Subcutaneous adipose tissue (tissue), 4 donors: ENCODE results near the gene FUT7. TPM values are rescaled to one million over a fixed set of nuclear protein-coding genes. Genes with fewer than 3 reads are reported as not detected.

Experiments
- CTCF ChIP-seq: fragments of 450-650 bp; IDR thresholded peaks from one replicate; pipeline ENCODE4 v1.5.1; 2016; ENCODE audit warnings: low read depth, mild to moderate bottlenecking, control low read depth, antibody characterized with exemption, moderate library complexity
- total RNA-seq, 4 donors: library from RNA; depleted of rRNA; stranded (reverse); fragments of >200 nt; gene quantifications; one replicate each; pipeline ENCODE4 v1.1.0, GENCODE V29; 2016

FUT7 gene
- total RNA-seq, 4 donors from 2014 or later: 0.22 to 0.34 TPM; not detected in 2

- no peak for TF ChIP-seq CTCF
These were observed 35.3 kb downstream of the FUT7 start, which contains the start of gene CLIC3 for GRCh38 chr9:136996361-136997292. CLIC3 (minus strand) TSS chr9:136996568; CDS start chr9:136996543, 25 bp downstream.

GRCh38 chr9:136995772-136996311, 36.0 kb downstream of the FUT7 start:
- TF ChIP-seq CTCF: no peak

- no peak for TF ChIP-seq CTCF
These were observed 36.5 kb downstream of the FUT7 start for GRCh38 chr9:136995362-136995761.

GRCh38 chr9:136994888-136995230, 37.0 kb downstream of the FUT7 start:
- no peak for TF ChIP-seq CTCF

- no peak for TF ChIP-seq CTCF
These were observed 37.6 kb downstream of the FUT7 start for GRCh38 chr9:136994180-136994887.

- no peak for TF ChIP-seq CTCF
These were observed 39.0 kb downstream of the FUT7 start for GRCh38 chr9:136992819-136993369.
